ENCODE measurements around the gene MEPE.

The MEPE gene, protein sequence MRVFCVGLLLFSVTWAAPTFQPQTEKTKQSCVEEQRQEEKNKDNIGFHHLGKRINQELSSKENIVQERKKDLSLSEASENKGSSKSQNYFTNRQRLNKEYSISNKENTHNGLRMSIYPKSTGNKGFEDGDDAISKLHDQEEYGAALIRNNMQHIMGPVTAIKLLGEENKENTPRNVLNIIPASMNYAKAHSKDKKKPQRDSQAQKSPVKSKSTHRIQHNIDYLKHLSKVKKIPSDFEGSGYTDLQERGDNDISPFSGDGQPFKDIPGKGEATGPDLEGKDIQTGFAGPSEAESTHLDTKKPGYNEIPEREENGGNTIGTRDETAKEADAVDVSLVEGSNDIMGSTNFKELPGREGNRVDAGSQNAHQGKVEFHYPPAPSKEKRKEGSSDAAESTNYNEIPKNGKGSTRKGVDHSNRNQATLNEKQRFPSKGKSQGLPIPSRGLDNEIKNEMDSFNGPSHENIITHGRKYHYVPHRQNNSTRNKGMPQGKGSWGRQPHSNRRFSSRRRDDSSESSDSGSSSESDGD

DNA sequence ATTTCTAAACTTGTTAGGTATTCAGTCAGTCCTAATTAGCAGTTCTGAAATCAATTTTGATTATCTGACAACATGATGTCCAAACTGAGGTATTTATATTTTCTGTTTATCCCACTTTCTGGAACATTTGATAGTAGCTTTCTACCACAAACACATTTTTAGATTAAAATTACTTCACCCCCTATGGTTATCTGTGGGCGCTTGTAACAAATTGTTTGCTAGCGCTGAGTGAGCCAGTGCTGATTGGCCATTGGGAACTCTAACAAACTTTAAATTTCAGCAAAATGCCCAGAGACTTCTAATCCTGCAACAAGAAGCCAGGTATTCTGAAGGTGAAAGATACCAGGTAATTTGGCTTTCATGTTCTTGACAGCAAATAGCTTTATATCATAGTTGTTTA is at the start of gene MEPE:
Gene MEPE, plus strand, starts transcription at position 301 of the 400 bp plus-strand sequence. CDS start 1,746 bp downstream, outside the sequence.
- DNase-seq, result no peak

DNA sequence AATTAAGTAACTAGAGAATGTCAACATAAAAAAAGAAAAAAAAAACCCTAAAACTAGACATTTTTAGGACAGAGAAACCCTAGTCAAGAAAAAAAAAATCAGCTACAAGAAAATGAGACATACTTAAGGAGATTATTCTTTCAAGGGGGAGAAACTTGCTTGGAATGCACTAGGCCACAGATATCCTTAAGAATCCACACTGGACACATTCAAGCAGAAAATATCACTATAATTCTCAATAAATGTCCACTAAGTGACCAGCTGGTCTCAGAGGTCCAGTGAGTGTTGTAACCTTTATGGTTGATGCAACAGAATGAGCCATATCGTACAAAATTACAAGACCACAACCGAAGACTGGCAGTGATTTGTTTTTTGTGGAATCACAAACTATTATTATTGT is 49.0 kb upstream of the MEPE start:
- no peak for DNase-seq

DNA sequence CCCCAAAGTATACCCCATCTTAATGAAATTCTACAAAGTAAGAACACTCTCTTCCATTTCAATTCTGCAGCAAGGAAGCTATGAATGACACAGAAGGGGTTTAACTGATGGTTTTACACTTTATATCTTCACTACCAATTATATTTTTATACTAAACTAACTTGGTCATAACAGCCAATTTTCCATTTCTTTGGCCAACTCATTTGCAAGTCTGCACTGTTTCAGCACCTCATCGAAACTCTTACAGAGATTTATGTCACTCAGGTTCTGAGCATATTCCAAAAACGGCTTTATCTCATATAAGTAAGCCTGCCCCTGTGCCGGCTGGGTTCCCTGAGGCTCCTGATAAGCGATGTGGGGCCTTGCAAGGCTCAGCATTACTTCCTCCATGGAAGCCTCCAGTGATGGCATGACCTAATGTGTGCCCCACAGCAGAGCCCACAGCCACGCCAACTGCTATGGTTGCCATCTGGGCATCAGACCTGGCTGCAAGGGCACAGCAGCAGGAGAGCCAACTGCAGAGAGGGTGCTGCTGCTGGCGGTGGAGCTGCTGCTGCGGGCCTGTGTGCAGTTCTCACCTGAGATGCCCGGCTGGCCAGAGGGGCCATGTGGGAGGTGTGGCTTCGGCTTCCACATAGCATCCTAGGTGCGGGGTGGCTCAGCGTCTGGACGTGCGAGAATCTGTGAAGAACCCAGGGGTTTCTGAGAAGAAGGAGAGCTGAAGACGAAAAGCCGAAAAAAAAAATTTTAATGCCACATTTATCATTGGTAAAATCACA is 46.8 kb upstream of the MEPE start:
- DNase-seq, result no peak

DNA sequence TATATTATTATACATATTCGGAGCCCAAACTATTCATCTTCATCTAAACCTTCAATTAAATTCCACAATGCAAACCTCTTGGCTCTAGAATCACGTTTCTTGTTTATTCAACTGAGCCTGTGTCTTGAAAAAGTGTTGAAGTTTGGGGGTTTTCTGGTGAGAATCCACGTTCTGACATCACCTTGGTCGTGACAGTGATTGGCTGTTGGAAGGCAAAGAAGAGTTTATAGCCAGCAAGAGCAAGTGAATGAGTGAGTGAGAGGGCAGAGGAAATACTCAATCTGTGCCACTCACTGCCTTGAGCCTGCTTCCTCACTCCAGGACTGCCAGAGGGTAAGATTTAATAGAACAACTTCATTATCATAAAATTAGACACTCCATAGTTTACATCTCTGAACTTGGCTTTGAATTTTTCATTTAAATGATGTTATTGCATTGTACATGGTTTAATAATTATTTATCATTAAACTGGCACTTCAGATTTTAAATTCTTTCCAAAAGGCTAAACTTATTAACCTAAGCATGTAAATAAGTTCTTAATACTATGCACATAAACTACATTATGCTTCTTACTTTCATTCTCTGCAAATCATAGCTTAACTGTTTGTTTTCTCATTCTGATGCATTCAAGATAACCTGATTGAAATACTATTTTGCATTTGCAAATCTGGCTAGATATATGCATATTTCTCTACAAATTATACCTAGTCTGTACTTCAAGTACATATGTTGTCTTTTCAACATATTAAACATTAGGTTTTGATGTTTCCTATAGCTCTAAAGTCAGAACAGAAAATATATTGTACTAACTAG is 33.3 kb upstream of the MEPE start, which contains the start of gene IBSP:
Gene IBSP, plus strand, starts transcription at position 254 of the 813 bp plus-strand sequence. CDS start 2,808 bp downstream, outside the sequence.
- no peak for DNase-seq

DNA sequence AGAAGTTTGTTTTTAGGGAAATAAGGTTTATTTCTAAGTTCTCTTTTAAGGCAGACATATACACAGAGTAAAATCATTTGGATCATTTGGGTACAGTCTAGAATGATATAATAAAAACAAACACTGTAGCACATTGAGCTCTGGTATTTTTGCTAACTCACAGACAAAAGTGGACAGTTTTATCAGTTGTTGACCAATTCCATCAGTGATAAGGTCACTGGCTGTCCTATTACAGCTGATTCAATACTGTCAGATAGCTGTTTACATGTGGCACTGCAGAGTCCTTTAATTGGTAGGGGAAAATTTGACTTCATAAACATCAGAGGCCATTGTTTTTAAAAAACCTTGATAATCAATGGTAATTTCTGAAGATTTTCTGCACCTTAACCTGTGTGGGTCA is 29.9 kb upstream of the MEPE start:
- no peak for DNase-seq

DNA sequence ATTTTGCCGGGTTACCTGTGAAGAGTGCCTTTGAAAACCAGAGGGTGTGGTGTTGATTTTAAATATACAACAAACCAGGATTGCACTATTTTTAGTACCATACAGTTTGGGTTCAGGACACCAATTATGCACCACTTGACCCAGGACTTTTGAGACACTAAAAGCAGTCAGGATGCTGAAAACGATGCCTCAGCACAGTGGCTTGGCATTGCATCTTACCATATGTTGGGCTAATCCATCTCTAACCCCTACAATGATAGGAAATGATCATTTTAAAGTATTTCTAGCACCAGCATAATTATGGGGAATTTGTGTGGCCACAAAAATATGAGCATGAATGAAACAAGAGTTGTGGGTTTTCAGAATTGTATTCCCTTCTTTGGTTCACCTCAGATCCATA is 29.3 kb upstream of the MEPE start:
- peak in 1 of 14 donors; percentile 19 for DNase-seq

DNA sequence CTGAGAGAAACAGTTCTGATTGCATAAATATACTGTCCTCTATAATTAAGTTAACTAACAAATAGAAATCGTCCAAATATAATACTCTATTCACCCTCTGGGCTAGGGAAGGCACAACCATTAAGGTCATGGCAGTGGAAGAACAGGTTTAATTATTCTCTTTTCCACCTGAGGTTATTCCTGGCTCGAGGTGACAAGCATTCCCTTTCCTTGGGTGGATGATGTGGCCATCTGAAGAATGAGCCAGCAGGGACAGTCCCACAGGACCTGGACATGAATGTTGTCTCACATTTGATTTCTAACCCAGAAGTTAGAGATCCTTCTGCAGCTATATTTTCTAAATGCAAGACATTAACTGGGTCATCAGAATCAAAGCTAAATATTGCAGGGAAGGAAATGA is 27.9 kb upstream of the MEPE start:
- DNase-seq, result peak in 1 of 14 donors; percentile 7

DNA sequence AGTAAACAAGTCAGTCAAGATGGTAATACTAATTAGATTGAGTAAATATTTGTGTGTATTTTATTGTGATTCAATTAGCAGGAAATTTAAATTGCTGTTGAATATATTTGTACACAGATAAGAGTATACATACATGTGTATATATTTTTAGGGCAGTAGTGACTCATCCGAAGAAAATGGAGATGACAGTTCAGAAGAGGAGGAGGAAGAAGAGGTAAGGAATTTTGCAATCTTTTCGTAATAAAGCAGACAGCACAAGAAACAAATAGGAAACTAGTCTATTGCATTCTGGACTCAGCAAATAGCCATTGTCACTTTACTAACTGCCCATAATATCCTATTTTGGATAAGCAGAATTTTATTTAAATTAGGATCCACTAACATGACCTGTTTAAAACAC is 26.8 kb upstream of the MEPE start:
- no peak for DNase-seq

DNA sequence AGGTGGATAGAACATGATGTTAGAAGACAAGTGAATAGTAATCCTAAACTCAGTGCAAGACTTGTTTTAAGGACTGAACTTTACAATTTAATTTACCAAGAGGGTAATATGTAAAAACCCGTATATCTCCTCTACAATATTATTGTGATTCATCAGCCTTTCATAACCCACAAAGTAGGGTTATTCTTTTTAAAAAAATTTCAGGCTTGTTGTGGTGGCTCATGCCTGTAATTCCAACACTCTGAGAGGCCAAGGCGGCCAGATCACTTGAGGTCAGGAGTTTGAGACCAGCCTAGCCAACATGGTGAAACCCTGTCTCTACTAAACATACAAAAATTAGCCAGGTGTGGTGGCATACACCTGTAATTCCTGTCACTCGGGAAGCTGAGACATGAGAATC is 26.2 kb upstream of the MEPE start:
- DNase-seq, result no peak

DNA sequence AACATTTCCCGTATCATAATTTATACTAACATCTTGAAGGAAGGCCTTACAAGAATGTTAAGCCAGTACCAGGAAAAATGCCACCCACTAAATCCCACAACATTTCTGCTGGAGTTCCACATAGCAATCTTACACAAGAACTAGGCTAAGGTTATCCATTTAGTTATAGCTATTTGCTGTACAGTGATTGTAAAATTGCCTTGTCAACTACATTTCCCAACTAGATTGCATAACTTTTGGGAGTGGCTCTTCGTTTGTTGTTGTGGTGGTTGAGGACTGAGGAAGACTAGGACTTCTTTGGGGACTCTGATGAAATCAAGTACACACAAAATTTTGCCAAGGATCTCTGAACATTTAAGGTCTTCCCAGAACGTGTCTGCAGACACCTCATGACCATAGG is 25.4 kb upstream of the MEPE start:
- no peak for DNase-seq

DNA sequence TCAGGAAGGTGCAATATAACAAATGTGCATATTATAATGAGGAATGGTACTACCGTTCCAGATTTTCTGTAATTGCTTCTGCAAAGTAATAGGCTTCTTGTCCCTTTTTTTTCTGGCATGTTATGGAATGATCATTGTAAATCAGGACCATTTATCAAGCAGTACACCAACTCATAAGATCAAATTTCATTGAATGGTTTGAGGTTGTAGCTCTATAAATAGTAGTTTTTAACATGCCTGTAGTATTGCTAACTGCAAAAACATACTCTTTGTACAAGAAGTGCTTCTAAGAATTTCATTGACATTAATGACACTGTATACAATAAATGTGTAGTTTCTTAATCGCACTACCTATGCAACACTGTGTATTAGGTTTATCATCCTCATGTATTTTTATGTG is 20.8 kb upstream of the MEPE start:
- no peak for DNase-seq

DNA sequence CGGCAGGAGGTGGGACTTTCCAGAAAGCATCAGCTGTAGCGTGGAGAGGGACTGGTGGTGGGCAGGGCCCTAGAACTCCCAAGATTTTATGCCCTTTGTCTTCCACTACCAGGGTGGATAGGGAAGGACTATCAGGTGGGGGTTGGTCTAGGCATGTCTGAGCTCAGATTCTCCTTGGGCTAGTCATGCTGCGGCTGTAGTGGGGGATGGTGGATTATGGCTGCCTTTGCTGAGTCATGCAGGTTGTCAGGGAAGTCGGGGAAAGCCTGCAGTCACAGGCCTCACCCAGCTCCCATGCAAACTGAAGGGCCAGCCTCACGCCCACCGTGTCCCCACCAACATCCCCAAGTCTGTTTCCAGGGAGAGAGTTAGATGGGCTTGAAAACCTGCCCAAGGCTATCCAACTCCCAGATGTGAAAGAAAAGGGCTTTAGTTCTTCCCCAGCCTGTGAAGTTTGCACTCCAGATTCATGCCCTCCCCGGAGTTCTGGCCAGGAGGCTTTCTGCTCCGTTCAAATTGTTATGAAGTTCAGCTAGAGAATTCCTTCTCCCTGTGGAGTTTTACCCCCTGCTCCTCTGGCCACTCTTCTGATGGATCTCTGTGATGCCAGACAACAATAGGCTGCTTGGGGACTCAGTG is 13.4 kb upstream of the MEPE start:
- no peak for DNase-seq

DNA sequence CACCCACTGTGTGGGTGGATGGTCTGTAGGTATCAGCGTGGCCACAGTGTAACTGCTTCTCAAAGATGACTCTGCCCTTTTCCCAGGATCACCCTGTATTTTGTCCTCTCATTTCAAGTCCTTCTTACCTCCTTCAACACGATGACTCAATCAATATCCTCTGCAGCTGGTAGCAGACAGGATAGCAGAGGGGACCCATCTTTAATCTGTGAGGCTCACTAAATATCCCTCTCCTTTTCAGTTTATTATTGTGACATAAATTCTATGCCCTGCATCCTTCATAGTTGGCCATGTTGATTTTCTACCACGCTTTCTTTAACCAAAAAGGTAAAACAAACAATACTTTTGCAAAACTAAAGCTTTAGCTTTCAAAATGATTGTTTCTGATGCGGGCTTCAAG is 9.6 kb upstream of the MEPE start:
- no peak for DNase-seq

DNA sequence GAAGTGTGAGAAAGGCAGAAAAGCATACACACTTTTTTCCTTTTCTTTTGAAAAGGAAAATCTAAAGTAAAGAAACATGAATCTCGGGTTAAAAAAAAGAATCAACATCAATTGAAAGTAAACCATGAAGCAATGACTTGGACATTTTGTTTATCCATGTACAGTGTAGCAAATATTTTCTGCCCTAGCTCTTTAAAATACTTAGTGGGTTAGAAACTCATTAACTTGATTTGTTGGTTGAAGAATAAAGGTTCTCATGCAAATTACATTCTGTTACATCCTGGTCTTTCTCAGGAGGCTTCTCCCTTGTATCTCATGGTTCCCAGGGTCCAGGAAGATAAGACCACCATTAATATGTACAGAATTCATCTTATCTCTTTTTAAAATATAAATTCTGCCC is 9.0 kb upstream of the MEPE start:
- DNase-seq, result no peak

DNA sequence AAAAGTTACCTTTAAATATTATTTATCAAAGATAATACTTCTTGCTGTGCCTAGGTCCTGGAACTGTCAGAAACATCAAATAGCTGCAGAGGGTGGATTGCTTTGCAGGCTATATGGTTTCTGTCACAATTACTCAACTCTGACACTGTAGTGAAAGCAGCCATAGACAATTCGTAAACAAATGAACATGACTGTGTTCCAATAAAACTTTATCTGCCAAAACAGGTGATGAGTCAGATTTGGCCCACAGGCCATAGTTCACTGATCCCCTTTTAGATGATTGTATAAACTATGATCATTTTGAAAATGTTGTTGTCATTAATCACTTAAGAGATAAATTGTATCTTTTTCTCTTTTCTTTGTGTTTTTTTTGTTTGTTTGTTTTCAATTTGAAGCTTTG is 8.4 kb upstream of the MEPE start:
- DNase-seq, result no peak

DNA sequence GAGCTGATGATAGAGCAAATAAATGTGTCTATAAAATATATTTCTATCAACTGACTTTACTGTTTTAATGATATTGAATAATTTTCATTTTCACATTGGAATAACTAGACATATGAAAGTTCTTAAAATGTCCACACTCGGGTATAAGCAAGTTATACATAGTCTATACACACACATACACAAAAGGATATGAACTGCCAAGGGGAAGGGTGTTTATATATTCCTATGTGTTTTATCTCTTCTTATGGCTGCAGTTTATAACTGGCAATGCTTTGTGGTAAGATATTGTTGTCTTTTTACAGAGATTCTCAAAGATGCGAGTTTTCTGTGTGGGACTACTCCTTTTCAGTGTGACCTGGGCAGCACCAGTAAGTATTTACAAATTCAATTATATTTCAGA is 1.6 kb downstream of the MEPE start:
- no peak for DNase-seq

DNA sequence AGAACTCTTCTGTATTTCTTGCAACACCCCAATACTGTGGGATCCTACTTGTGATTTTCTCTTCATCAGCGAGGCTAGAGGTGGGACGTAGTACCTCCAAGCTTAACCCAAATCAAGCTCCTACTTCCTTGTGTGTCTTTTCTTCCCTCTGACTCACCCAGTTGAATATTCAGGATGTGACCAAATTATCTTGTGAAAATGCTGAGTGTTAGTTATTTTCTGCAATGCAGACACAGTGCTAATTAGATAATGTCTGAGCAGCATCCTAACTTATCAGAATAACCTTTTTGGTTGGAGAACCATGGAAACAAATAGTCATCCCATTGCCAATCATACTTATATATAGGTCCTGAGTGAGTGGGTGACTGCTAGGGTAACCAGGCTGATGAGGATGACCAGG is 2.4 kb downstream of the MEPE start:
- no peak for DNase-seq

DNA sequence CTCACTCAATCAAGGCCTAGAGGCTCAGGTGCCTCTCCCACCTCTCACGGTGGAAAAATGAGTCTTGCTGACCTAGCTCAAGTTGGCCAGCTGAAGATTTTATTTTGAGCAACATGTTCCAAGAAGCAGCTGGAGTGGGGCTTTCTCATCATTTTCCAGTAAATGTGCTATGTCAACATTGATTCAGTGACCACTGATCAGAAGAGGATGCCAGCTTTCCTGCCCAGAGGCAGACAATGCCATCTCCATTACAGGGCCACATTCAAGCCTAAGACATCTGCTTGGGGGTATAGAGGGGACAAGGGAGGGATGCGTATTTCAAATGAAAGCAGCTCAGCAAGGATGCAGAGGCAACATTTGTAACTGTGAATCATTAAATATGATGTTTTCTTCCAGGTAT is 3.0 kb downstream of the MEPE start:
- no peak for DNase-seq

DNA sequence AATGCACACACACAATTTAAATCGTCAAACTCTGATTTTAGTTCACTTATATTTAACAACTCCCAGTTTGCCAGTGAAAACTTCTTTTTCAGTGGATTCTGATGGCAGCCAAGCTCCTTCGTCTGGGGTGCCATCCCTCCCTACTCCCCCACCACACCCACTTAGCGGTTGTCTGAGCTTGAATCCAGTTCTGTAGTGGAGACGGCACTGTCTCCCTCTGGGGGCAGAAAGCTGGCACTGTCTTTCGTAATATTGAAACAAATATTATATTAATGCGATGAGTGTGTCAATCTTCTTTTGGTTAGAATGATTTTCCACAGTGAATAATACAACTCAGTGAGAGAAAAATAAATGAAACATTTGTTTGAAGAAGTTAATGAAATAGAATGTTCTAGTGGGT is 5.4 kb downstream of the MEPE start:
- peak in 1 of 14 donors; percentile 18 for DNase-seq

DNA sequence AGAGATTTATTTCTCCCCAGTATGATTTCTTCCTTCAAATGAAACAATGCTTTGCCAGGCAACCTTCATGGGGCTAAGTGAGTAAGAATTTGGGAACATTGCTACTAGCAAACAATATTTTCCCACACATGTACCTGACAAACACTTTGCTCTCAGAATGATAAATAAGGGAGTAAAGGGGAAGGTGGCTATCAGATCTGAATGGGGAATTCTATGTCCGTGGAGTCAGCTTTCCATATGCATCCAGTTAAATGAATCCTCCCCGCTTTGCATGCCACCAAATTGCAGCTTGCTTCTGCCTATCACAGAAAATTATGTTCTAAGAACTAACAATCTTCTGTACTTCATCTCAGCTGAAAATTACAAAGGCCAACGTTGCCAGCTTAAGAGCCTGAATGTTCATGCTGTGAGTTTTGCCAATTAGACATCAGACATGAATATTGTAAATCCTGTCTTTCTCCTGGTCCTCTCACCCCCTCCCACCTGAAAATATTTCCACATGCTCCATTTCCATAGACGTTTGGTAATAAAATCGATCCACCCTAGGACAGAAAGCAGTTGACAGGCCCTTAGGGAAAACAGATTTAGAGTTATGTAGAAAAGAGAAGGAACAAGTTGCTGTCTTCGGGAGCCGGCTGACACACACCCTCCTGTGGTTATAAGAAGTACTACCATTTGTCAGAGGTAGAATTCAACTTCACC is 6.3 kb downstream of the MEPE start:
- DNase-seq, result peak in 6 of 14 donors; percentile 16 to 45 (median 24)

DNA sequence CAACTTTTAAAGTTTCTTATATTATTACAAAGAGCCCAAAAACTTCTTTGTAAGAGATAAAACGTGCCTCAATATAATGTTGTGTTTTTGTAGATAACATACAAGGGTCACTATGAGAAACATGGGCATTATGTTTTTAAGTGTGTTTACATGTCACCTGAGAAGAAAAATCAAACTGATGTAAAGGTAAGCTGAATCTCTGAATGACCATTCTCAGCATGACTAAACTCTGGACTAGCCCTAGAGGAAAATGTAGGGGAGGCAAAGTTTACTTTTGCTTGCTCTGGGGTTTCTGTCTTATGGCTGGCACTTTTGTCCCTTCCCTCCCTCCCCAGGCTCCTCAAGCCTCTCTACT is 6.8 kb downstream of the MEPE start:
- DNase-seq, result no peak

DNA sequence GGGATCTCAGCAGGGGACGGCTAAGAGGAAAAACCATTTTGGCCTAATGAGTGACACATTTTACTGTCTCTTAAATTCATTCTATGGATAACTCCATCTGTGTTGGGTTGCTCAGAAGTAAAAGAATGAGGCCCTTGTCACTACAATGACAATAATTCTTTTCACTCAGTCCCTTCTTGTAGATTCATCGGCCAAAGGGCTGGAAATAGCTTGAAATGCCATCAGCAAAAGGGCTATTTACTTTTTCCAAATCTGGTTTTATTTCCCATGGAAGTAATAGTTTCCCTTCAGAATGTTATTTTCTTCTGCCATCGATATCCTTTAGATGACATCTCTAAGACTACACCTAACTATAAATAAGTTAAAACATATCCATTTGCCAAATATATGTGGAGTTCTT is 7.4 kb downstream of the MEPE start:
- no peak for DNase-seq

Data from C1 segment of cervical spinal cord (tissue), 14 donors.